ENCODE data around the gene RASL11A. TPM values are rescaled to one million over a fixed set of nuclear protein-coding genes. Genes with fewer than 3 reads are reported as not detected.

Gene RASL11A
- total RNA-seq, 1 donor from 2014 or later: 74.9 TPM

GRCh38 chr13:27280009-27280656, 9.5 kb downstream of the RASL11A start:
- TF ChIP-seq POLR2A (IDR thresholded peaks at IDR 0.05) (no peak), CTCF (IDR thresholded peaks at IDR 0.05) (no peak), POLR2AphosphoS5 (IDR thresholded peaks at IDR 0.05; ENCODE audit: insufficient read depth in 1 of 2, low read depth in 1 of 2) (no peak)
- Histone ChIP-seq H3K36me3 (no peaks in the 10 kb centered on the region), H3K4me3 (no peak overlapping the region), H3K27me3 (no peaks in the 10 kb centered on the region), H3K4me1 (peaks cover 12% of the 10 kb centered on the region), H3K9me3 (no peaks in the 10 kb centered on the region), H3K27ac (no peak overlapping the region)
- intact Hi-C loops (cut with DNase I): no loop called here
- DNase-seq (ENCODE audit: extremely low spot score in 2 of 2): no peak

DNA sequence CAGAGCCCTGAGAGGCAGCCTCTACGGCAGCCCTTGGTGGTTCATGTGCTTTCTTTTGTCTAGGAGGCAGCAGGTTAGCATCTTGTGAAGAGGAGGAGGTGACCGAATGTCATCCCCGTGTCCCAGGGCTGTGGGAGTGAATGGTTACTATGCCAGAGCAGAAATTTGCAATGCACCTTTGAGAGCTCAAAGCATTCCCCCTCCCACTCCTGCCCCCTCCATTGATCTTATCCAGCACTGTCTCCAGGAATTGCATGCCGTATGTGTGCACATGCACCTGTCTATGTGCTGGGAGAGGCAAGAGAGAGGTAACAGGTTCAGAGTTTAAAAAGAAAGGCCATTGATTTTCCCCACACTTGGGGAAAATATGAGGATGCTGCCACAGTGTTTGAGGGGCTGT, 10.2 kb downstream of the RASL11A start:
- no peak for DNase-seq (ENCODE audit: extremely low spot score in 2 of 2)
- no peaks in the 10 kb centered on the region for H3K27me3 ChIP-seq
- intact Hi-C loops (cut with DNase I): no loop called here
- peaks cover 5% of the 10 kb centered on the region for H3K4me1 ChIP-seq
- no peak for TF ChIP-seq POLR2A (IDR thresholded peaks at IDR 0.05)
- TF ChIP-seq CTCF (IDR thresholded peaks at IDR 0.05): no peak
- no peak for TF ChIP-seq POLR2AphosphoS5 (IDR thresholded peaks at IDR 0.05; ENCODE audit: insufficient read depth in 1 of 2, low read depth in 1 of 2)
- no peak overlapping the region for H3K27ac ChIP-seq
- H3K4me3 ChIP-seq: no peak overlapping the region
- no peaks in the 10 kb centered on the region for H3K9me3 ChIP-seq
- H3K36me3 ChIP-seq: no peaks in the 10 kb centered on the region

GRCh38 chr13:27281420-27281819, 10.8 kb downstream of the RASL11A start:
- TF ChIP-seq CTCF (IDR thresholded peaks at IDR 0.05): no peak
- no peak for TF ChIP-seq POLR2A (IDR thresholded peaks at IDR 0.05)
- TF ChIP-seq POLR2AphosphoS5 (IDR thresholded peaks at IDR 0.05; ENCODE audit: insufficient read depth in 1 of 2, low read depth in 1 of 2): no peak
- intact Hi-C loops (cut with DNase I): no loop called here
- Histone ChIP-seq H3K27me3 (no peaks in the 10 kb centered on the region), H3K36me3 (no peaks in the 10 kb centered on the region), H3K27ac (no peak overlapping the region), H3K4me3 (no peak overlapping the region), H3K4me1 (no peaks in the 10 kb centered on the region), H3K9me3 (no peaks in the 10 kb centered on the region)
- no peak for DNase-seq (ENCODE audit: extremely low spot score in 2 of 2)

DNA sequence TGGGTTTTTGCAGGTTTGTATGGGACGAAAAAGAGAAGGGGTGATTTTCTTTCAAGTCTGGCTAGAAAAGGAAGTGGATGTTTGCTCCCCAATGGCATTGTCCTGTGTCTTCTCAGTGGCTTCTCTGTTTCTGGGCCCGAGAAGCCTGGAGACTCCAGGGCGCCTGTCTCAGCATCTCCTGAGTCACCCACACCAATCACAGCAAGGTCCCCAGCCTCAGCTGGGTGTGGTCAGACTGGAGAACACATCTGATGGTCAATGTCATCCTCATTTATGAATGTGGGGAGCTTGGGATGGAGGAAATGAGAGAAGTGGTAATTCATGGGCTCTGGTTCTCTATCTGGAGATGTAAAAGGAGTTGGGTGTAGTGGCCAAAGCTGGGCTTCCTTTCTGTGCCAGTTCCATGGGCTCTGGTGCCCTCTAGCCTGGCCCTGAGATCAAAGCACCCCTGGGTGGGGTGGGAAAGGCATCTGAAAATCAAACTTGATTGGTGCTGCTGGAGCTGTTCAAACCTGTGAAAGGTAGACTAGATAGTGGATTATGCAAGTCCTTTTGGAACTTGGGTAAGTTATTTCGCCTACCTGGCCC, 13.4 kb downstream of the RASL11A start:
- no peaks in the 10 kb centered on the region for H3K27me3 ChIP-seq
- H3K4me3 ChIP-seq: no peak overlapping the region
- H3K27ac ChIP-seq: no peak overlapping the region
- no peaks in the 10 kb centered on the region for H3K36me3 ChIP-seq
- TF ChIP-seq POLR2AphosphoS5 (IDR thresholded peaks at IDR 0.05; ENCODE audit: insufficient read depth in 1 of 2, low read depth in 1 of 2) (no peak), POLR2A (IDR thresholded peaks at IDR 0.05) (no peak), CTCF (IDR thresholded peaks at IDR 0.05) (no peak)
- intact Hi-C loops (cut with DNase I): no loop called here
- no peak for DNase-seq (ENCODE audit: extremely low spot score in 2 of 2)
- H3K9me3 ChIP-seq: no peaks in the 10 kb centered on the region
- no peaks in the 10 kb centered on the region for H3K4me1 ChIP-seq

DNA sequence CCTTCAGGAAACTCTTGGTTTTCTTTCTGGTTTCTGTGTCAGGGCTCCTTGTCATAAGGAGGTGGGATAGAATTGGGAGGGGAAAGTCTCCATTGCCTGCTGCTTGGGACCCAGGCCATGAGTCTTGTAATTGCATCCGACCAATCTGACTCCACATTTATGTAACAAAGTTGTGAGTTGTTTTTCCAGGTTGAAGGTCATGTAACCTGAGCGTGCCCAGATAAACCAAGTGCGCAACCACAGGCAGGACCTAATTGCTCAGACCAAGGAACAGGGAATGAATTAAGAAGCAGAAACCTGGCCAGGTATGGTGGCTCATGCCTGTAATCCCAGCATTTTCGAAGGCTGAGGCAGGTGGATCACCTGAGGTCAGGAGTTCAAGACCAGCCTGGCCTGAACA, 17.8 kb downstream of the RASL11A start:
- Histone ChIP-seq H3K36me3 (no peaks in the 10 kb centered on the region), H3K27me3 (no peaks in the 10 kb centered on the region), H3K9me3 (no peaks in the 10 kb centered on the region), H3K4me3 (no peak overlapping the region), H3K4me1 (no peaks in the 10 kb centered on the region), H3K27ac (no peak overlapping the region)
- intact Hi-C loops (cut with DNase I): no loop called here
- TF ChIP-seq CTCF (IDR thresholded peaks at IDR 0.05): no peak
- TF ChIP-seq POLR2AphosphoS5 (IDR thresholded peaks at IDR 0.05; ENCODE audit: insufficient read depth in 1 of 2, low read depth in 1 of 2): no peak
- TF ChIP-seq POLR2A (IDR thresholded peaks at IDR 0.05): no peak
- DNase-seq (ENCODE audit: extremely low spot score in 2 of 2): no peak

Measured in vagina (tissue), 2 donors.